GM19240 (cell line): ENCODE measurements around the gene THAP3.
"Not testable (repeated sequence)": the region's sequence is repeated elsewhere in the genome, so short reads cannot be mapped to it uniquely, and the experiment has no call there.

Experiments used
- DNase-seq: peaks from one replicate; pipeline ENCODE4 v3.0.0; 2011; ENCODE audit warnings: low spot score; ENCODE audit not compliant: insufficient read length

THAP3 gene

GRCh38 chr1:6590046-6590445 is 34.6 kb upstream of the THAP3 start:
- DNase-seq: no peak

GRCh38 chr1:6591222-6591621 is 33.4 kb upstream of the THAP3 start:
- no peak for DNase-seq

- no peak for DNase-seq
Observed at GRCh38 chr1:6591644-6592043, 33.0 kb upstream of the THAP3 start.

GRCh38 chr1:6592441-6592840 is 32.2 kb upstream of the THAP3 start:
- DNase-seq: no peak

- DNase-seq: no peak
Observed at GRCh38 chr1:6592865-6593593, 31.6 kb upstream of the THAP3 start.

- no peak for DNase-seq
Observed at GRCh38 chr1:6593810-6594209, 30.9 kb upstream of the THAP3 start.

GRCh38 chr1:6594977-6595740 is 29.5 kb upstream of the THAP3 start:
- no peak for DNase-seq

GRCh38 chr1:6596351-6596750 is 28.3 kb upstream of the THAP3 start:
- no peak for DNase-seq

- DNase-seq: no peak
Observed at GRCh38 chr1:6596886-6597776, 27.5 kb upstream of the THAP3 start.

GRCh38 chr1:6597777-6598131 is 26.9 kb upstream of the THAP3 start:
- no peak for DNase-seq

- DNase-seq: no peak
Observed at GRCh38 chr1:6599141-6599975, 25.3 kb upstream of the THAP3 start.

GRCh38 chr1:6599991-6600390 is 24.7 kb upstream of the THAP3 start:
- not testable (repeated sequence) for DNase-seq

GRCh38 chr1:6600410-6601048 is 24.1 kb upstream of the THAP3 start:
- no peak for DNase-seq

- peak; percentile 55 for DNase-seq
Observed at GRCh38 chr1:6601049-6601922, 23.4 kb upstream of the THAP3 start.

- DNase-seq: no peak
Observed at GRCh38 chr1:6601923-6602668, 22.6 kb upstream of the THAP3 start.

GRCh38 chr1:6602669-6603237 is 21.9 kb upstream of the THAP3 start, which contains the start of gene KLHL21:
TSS of gene KLHL21 (minus strand) at chr1:6602869. CDS start at chr1:6602817, 52 bp downstream.
- DNase-seq: peak; percentile 71

GRCh38 chr1:6603238-6603914 is 21.3 kb upstream of the THAP3 start:
- no peak for DNase-seq
